ENCODE data around the gene SNRPN.

- TF ChIP-seq CTCF (conservative IDR thresholded peaks at IDR 0.05 in 1 of 2, IDR thresholded peaks at IDR 0.05 in 1 of 2; ENCODE audit: extremely low read depth in 1 of 2, insufficient read depth in 1 of 2, low read depth in 1 of 2, low read length in 2 of 2) (no peak), EZH2 (IDR thresholded peaks at IDR 0.05; ENCODE audit: borderline replicate concordance, low read length) (no peak)
Observed at GRCh38 chr15:24966364-24967103, 11.7 kb downstream of the SNRPN start.

Data from mammary epithelial cell (primary cell).